Spleen (tissue), 11 donors: Measurements from ENCODE around the gene SLC37A3. TPM values are rescaled to one million over a fixed set of nuclear protein-coding genes. Genes with fewer than 3 reads are reported as not detected.

Experiments
- DNase-seq: peaks from one replicate; pipeline ENCODE4 v3.0.0-alpha.2; 2020
- H3K27ac ChIP-seq, 8 donors: fragments of 200-600 bp; sonication (generic) in 7 of 8; 1 replicate in 4 of 8; 2 replicates in 4 of 8; pipeline versions ENCODE4 v1.5.0 to v1.8.0; 2016 to 2021; ENCODE audit warnings: inconsistent platforms in 4 of 8, mild to moderate bottlenecking in 4 of 8, moderate library complexity in 1 of 8
- H3K27me3 ChIP-seq, 7 donors: fragments of 200-600 bp; sonication (generic) in 6 of 7; replicated peaks in 1 of 7; 1 replicate in 4 of 7; 2 replicates in 3 of 7; pipeline versions ENCODE4 v1.5.0 to v1.8.0; 2016 to 2021; ENCODE audit warnings: inconsistent platforms in 3 of 7, mild to moderate bottlenecking in 1 of 7
- H3K36me3 ChIP-seq, 6 donors: fragments of 200-600 bp; sonication (generic) in 5 of 6; 1 replicate in 4 of 6; 2 replicates in 2 of 6; pipeline versions ENCODE4 v1.5.0 to v1.8.0; 2016 to 2021; ENCODE audit warnings: inconsistent platforms in 2 of 6
- H3K4me1 ChIP-seq, 6 donors: fragments of 200-600 bp; sonication (generic) in 5 of 6; 1 replicate in 3 of 6; 2 replicates in 3 of 6; pipeline versions ENCODE4 v1.5.0 to v1.8.0; 2016 to 2021; ENCODE audit warnings: inconsistent platforms in 3 of 6
- H3K4me3 ChIP-seq, 8 donors: fragments of 200-600 bp; sonication (generic) in 7 of 8; 1 replicate in 4 of 8; 2 replicates in 4 of 8; pipeline versions ENCODE4 v1.5.0 to v1.8.0; 2016 to 2021; ENCODE audit warnings: inconsistent platforms in 4 of 8, mild to moderate bottlenecking in 4 of 8, moderate library complexity in 2 of 8
- H3K9me3 ChIP-seq, 8 donors: fragments of 200-600 bp; sonication (generic) in 7 of 8; 1 replicate in 4 of 8; 2 replicates in 4 of 8; pipeline versions ENCODE4 v1.5.0 to v1.8.0; 2016 to 2021; ENCODE audit warnings: inconsistent platforms in 4 of 8
- POLR2A ChIP-seq, 3 donors: fragments of 450-650 bp; IDR thresholded peaks; one replicate each; pipeline ENCODE4 v1.5.1; 2017; ENCODE audit warnings: antibody characterized with exemption in 3 of 3, mild to moderate bottlenecking in 1 of 3
- POLR2AphosphoS5 ChIP-seq, 3 donors: sonication (generic); formaldehyde crosslinking; IDR thresholded peaks; one replicate each; pipeline ENCODE4 v1.5.1; 2017; ENCODE audit warnings: antibody characterized with exemption in 3 of 3
- WGBS, 5 donors: extraction: QIAGEN DNeasy Blood & Tissue Kit in 3 of 5; methylation state at CpG; one replicate each; pipeline versions ENCODE4 v1.1.5 to v1.1.7; 2013 to 2018; 5-methylcytosine and 5-hydroxymethylcytosine counted together
- intact Hi-C: fragments of 100-400 bp; cut with DNase I; formaldehyde crosslinking; loops from one replicate; pipeline ENCODE4 v1.15.0; 2023; ENCODE audit warnings: low total_unique reads
- polyA plus RNA-seq, 3 donors: library from polyadenylated mRNA; stranded (reverse); fragments of 200-250 nt; gene quantifications; one replicate each; pipeline ENCODE4 v1.2.1, GENCODE V29; 2013
- total RNA-seq, 7 donors: library from RNA; depleted of rRNA in 3 of 7; stranded (reverse); fragments of >200 nt in 3 of 7; fragmentation: NEBNext Ultra II Directional in 4 of 7; extraction: Animal tissue kit (Norgen Biotek cat#: 25700) in 4 of 7; gene quantifications; one replicate each; pipeline versions ENCODE4 v1.1.0 to v1.2.1, GENCODE V29; 2016 to 2021
- TF ChIP-seq, protein P1 (sequence below), 11 experiments: fragments of 200-600 bp in 7 of 11; fragments of 450-650 bp in 4 of 11; sonication (generic) in 4 of 11; IDR thresholded peaks in 8 of 11; conservative IDR thresholded peaks in 3 of 11; 1 replicate in 7 of 11; 2 replicates in 4 of 11; pipeline versions ENCODE4 v1.4.0 to v1.8.0; 2016 to 2021; ENCODE audit warnings: antibody characterized with exemption in 11 of 11, inconsistent platforms in 4 of 11, mild to moderate bottlenecking in 1 of 11
- donor health status: healthy with polysubstance abuse.
- donor health status: DM: no; HTN: no; CAD: no; lungs with moderate emphysema.
- donor health status: DM: no; HTN: no; CAD: no.
- donor health status: Bipolar disorder and iron deficiency.
- donor health status: healthy.
- donor health status: DM: no; HTN: no; CAD: no.
- donor health status: DM: yes; HTN: yes; CAD: no.

Gene SLC37A3
- total and polyA plus RNA-seq, 10 donors: 8.0 to 71.9 (median 37.8) TPM

DNA sequence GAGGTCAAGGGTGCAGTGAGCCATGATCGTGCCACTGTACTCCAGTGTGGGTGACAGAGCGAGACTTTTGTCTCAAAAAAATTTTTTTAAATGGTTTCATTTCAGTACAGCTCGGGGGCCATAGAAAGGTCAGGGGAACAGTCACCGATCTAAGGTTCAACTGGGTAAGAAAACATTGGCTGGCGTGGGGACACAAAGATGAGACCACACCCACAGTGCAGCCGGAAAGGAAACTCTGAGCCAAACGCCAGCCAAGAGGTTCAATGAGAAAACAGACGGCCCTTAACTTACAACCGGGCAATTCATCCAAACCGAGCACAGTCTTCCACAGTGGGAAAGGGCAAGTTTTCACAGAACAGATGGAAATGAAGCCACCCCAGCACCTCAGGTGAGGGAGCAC is 65.1 kb downstream of the SLC37A3 start:
- H3K27ac ChIP-seq: no peak overlapping the region
- H3K27me3 ChIP-seq: no peaks in the 10 kb centered on the region
- H3K36me3 ChIP-seq: peaks cover 0 to 50% (median 27%) of the 10 kb centered on the region in 6 donors
- 74 to 87% (median 81%) methylated on average over 10 of the region's 10 CpGs for WGBS, 5 donors
- no peaks in the 10 kb centered on the region for H3K4me1 ChIP-seq
- H3K9me3 ChIP-seq: no peaks in the 10 kb centered on the region
- H3K4me3 ChIP-seq: no peak overlapping the region
- TF ChIP-seq, protein P1, sequence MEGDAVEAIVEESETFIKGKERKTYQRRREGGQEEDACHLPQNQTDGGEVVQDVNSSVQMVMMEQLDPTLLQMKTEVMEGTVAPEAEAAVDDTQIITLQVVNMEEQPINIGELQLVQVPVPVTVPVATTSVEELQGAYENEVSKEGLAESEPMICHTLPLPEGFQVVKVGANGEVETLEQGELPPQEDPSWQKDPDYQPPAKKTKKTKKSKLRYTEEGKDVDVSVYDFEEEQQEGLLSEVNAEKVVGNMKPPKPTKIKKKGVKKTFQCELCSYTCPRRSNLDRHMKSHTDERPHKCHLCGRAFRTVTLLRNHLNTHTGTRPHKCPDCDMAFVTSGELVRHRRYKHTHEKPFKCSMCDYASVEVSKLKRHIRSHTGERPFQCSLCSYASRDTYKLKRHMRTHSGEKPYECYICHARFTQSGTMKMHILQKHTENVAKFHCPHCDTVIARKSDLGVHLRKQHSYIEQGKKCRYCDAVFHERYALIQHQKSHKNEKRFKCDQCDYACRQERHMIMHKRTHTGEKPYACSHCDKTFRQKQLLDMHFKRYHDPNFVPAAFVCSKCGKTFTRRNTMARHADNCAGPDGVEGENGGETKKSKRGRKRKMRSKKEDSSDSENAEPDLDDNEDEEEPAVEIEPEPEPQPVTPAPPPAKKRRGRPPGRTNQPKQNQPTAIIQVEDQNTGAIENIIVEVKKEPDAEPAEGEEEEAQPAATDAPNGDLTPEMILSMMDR (IDR thresholded peaks at IDR 0.05 in 8 of 11, conservative IDR thresholded peaks at IDR 0.05 in 3 of 11): no peak
- TF ChIP-seq POLR2AphosphoS5 (IDR thresholded peaks at IDR 0.05) (no peak), POLR2A (IDR thresholded peaks at IDR 0.05) (no peak)
- DNase-seq: no peak
- intact Hi-C loops: no loop called here

- 78 to 87% (median 84%) methylated on average over 3 of the region's 3 CpGs for WGBS, 5 donors
- Histone ChIP-seq H3K27me3 (no peaks in the 10 kb centered on the region), H3K4me3 (no peak overlapping the region), H3K36me3 (peaks cover 0 to 28% (median 16%) of the 10 kb centered on the region in 6 donors), H3K4me1 (peaks cover 0 to 13% (median 8%) of the 10 kb centered on the region in 6 donors), H3K9me3 (no peaks in the 10 kb centered on the region), H3K27ac (no peak overlapping the region)
- DNase-seq: no peak
- no peak for TF ChIP-seq POLR2A (IDR thresholded peaks at IDR 0.05)
- TF ChIP-seq POLR2AphosphoS5 (IDR thresholded peaks at IDR 0.05): no peak
- TF ChIP-seq, protein P1 (IDR thresholded peaks at IDR 0.05 in 8 of 11, conservative IDR thresholded peaks at IDR 0.05 in 3 of 11): no peak
- intact Hi-C loops: no loop called here
Observed at GRCh38 chr7:140330595-140330994, 67.7 kb downstream of the SLC37A3 start.

DNA sequence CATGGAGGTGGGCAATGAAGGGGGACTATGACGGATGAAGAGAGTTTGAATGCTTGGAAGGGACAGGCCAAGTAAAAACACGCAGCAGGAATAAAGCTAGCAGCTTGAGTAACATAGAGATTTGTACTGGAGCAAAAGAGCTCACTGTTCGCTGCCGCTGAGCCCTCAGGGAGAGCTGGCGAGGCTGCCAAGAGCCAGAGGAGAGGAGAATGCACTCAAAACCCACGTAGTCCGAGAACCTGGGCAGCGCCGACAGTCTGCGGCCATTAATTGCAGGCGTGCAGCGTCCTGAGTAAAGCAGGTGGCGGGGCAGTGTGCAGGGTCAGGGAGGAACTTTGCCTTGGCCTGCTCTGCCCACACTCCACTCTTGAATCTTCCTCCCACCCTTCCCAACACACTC is 68.2 kb downstream of the SLC37A3 start:
- intact Hi-C loops: no loop called here
- 90 to 96% (median 94%) methylated on average over 13 of the region's 13 CpGs for WGBS, 5 donors
- TF ChIP-seq POLR2AphosphoS5 (IDR thresholded peaks at IDR 0.05) (no peak), POLR2A (IDR thresholded peaks at IDR 0.05) (no peak)
- TF ChIP-seq, protein P1 (IDR thresholded peaks at IDR 0.05 in 8 of 11, conservative IDR thresholded peaks at IDR 0.05 in 3 of 11): no peak

DNA sequence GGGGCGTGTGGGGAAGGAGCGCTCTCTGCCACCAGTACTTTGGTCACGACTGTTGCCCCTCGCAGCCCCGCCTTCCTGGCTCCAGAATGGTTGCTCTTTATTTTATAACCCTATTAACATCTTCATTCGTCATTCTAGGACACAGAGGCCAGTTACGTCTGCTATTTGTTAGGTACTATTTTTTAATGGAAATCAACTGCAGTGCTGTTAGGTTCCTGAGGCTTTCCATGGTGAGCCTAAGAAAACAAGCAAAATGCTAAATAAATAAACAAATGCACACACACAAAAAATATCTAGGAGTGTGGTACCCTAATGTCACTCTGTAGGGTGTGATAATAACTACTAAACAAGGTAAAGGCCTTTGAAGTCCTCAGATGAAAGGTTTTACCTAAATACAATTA is 71.1 kb downstream of the SLC37A3 start:
- 74 to 95% (median 86%) methylated on average over 7 of the region's 7 CpGs for WGBS, 5 donors
- Histone ChIP-seq H3K9me3 (no peaks in the 10 kb centered on the region), H3K36me3 (no peaks in the 10 kb centered on the region), H3K4me3 (no peak overlapping the region), H3K4me1 (peaks cover 0 to 14% (median 8%) of the 10 kb centered on the region in 6 donors), H3K27me3 (no peaks in the 10 kb centered on the region), H3K27ac (no peak overlapping the region)
- intact Hi-C loops: no loop called here
- TF ChIP-seq POLR2AphosphoS5 (IDR thresholded peaks at IDR 0.05) (no peak), POLR2A (IDR thresholded peaks at IDR 0.05) (no peak)
- TF ChIP-seq, protein P1 (IDR thresholded peaks at IDR 0.05 in 8 of 11, conservative IDR thresholded peaks at IDR 0.05 in 3 of 11): no peak
- peak; percentile 12 for DNase-seq

More for the DNA sequence above, 68.2 kb downstream of the SLC37A3 start:
- Histone ChIP-seq H3K4me3 (no peak overlapping the region), H3K4me1 (peaks cover 0 to 14% (median 8%) of the 10 kb centered on the region in 6 donors), H3K36me3 (peaks cover 0 to 23% (median 14%) of the 10 kb centered on the region in 6 donors), H3K9me3 (no peaks in the 10 kb centered on the region), H3K27me3 (no peaks in the 10 kb centered on the region), H3K27ac (no peak overlapping the region)
- peak; percentile 39 for DNase-seq
